Thymus (tissue), 11 donors: ENCODE data around the gene GLI3. TPM values are rescaled to one million over a fixed set of nuclear protein-coding genes. Genes with fewer than 3 reads are reported as not detected.

Experiments used
- DNase-seq, 9 donors: peaks; one replicate each; pipeline ENCODE4 v3.0.0-alpha.2; 2013; ENCODE audit warnings: low spot score in 9 of 9, low read depth in 6 of 9, missing footprints in 1 of 9
- H3K27ac ChIP-seq, 2 donors: one replicate each; pipeline ENCODE4 v1.5.1; 2013; ENCODE audit warnings: control low read depth in 1 of 2, low read depth in 1 of 2, low read length in 1 of 2, mild to moderate bottlenecking in 1 of 2, moderate library complexity in 1 of 2
- H3K27me3 ChIP-seq, 2 donors: one replicate each; pipeline ENCODE4 v1.5.1; 2013; ENCODE audit warnings: low read length in 1 of 2; ENCODE audit not compliant: control insufficient read depth in 2 of 2, insufficient read depth in 1 of 2
- H3K36me3 ChIP-seq, 2 donors: one replicate each; pipeline ENCODE4 v1.5.1; 2013; ENCODE audit warnings: low read length in 1 of 2, mild to moderate bottlenecking in 1 of 2, moderate library complexity in 1 of 2; ENCODE audit not compliant: control insufficient read depth in 2 of 2, insufficient read depth in 2 of 2
- H3K4me1 ChIP-seq, 2 donors: one replicate each; pipeline ENCODE4 v1.5.1; 2013; ENCODE audit warnings: low read length in 2 of 2; ENCODE audit not compliant: control insufficient read depth in 2 of 2, insufficient read depth in 2 of 2
- H3K4me3 ChIP-seq, 2 donors: one replicate each; pipeline ENCODE4 v1.5.1; 2013; ENCODE audit warnings: low read length in 2 of 2, control low read depth in 1 of 2, mild to moderate bottlenecking in 1 of 2
- H3K9me3 ChIP-seq, 2 donors: one replicate each; pipeline ENCODE4 v1.5.1; 2013; ENCODE audit warnings: low read length in 1 of 2, mild to moderate bottlenecking in 1 of 2; ENCODE audit not compliant: control insufficient read depth in 2 of 2, insufficient read depth in 1 of 2
- WGBS: extraction: QIAGEN DNeasy Blood & Tissue Kit; methylation state at CpG from one replicate; pipeline ENCODE4 v1.1.7; 2013; 5-methylcytosine and 5-hydroxymethylcytosine counted together
- polyA plus RNA-seq: library from polyadenylated mRNA; stranded (reverse); fragments of 200-250 nt; gene quantifications from one replicate; pipeline ENCODE4 v1.2.3, GENCODE V29; 2013
- total RNA-seq: library from RNA; stranded (reverse); fragments of 120-200 nt; gene quantifications from one replicate; pipeline ENCODE4 v1.2.4, GENCODE V29; 2013
- donor health status: healthy.

Gene GLI3
- total and polyA plus RNA-seq, 2 donors = 3.1 to 3.2 TPM

DNA sequence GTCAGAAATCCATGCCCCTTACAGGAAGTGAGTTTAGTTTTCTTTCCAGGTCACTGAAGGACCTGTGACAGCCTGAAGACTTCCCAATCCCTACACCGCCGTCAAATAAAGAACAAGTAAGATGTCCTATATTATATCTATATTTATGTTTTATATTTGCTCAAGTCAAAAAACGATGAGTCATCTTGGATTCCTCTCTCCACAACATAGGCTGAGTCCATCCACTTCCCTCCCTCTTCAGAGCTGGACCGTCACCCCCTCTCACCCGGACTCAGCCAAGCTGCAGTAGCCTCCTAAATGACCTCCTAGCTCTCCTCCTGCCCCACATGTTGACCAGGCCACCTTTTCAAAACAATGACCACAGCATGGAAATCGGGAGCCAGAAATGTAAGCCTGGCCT lies 53.5 kb downstream of the GLI3 start:
- H3K36me3 ChIP-seq = no peaks in the 10 kb centered on the region
- no peaks in the 10 kb centered on the region for H3K27me3 ChIP-seq
- no peak overlapping the region for H3K27ac ChIP-seq
- WGBS = 94% methylated on average over 6 of the region's 6 CpGs
- DNase-seq = no peak
- no peaks in the 10 kb centered on the region for H3K4me1 ChIP-seq
- no peaks in the 10 kb centered on the region for H3K9me3 ChIP-seq
- H3K4me3 ChIP-seq = no peak overlapping the region

DNA sequence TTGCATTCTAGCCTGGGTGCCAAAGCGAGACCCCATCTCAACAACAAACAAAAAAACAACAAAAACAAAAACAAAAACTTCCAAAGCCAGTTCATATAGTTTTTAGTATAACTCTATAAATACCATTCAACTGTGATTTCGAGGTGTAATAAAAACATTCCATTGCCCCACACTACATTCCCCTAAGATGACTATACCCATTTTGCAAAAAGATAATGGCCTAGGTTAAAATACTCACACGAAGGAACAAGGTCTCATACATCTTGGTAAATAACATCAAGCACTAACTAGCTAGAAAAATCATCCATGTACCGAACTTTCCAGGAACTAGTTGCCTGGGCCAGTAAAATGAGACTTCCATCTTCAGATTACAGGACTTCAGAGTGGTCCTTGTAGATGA lies 55.4 kb downstream of the GLI3 start:
- Histone ChIP-seq H3K36me3 (no peaks in the 10 kb centered on the region), H3K9me3 (no peaks in the 10 kb centered on the region), H3K27me3 (no peaks in the 10 kb centered on the region), H3K4me1 (peaks cover 0 to 4% of the 10 kb centered on the region in 2 donors), H3K27ac (no peak overlapping the region), H3K4me3 (no peak overlapping the region)
- DNase-seq = no peak
- 94% methylated on average over 4 of the region's 4 CpGs for WGBS

DNA sequence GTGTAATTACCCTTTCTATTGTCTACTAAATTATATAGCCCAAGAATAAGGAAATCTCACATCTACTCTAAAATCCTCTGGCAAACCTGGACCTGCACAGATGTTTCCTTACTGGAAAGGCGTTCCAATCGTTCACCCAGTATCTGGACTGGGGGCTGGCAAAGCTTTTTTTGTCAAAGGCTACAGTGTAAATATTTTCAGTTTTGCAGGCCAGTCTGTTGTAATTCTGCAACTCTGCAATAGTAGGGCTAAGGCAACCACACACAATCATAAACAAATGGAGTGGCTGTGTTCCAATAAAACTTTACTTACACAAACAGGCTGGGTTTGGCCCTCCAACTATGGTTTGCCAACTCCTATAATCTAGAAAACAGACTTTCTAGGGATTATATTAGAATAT lies 56.2 kb downstream of the GLI3 start:
- no peak for DNase-seq
- Histone ChIP-seq H3K27ac (no peak overlapping the region), H3K9me3 (no peaks in the 10 kb centered on the region), H3K4me1 (peaks cover 0 to 7% of the 10 kb centered on the region in 2 donors), H3K36me3 (no peaks in the 10 kb centered on the region), H3K4me3 (no peak overlapping the region), H3K27me3 (no peaks in the 10 kb centered on the region)
- WGBS = 90% methylated on average over 2 of the region's 2 CpGs

DNA sequence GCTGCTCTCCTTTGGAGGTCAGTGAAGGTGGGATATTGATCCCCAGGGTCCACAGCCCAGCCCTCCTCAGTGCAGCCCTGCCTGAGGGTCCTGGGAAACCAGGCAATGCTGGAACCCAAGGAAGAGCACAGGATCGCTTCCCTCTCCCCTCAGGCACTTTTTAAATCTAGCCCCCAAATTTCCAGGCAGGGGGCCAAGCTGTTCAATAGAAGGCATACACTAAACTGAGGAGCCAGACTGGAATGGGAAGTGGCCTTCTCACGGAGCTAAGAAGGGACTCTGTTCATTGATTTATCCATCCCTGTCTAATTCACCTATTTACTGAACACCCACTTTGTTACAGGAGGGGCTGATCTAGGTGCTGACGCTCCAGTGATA lies 60.3 kb downstream of the GLI3 start:
- no peaks in the 10 kb centered on the region for H3K27me3 ChIP-seq
- no peak for DNase-seq
- WGBS = 98% methylated on average over 3 of the region's 3 CpGs
- no peaks in the 10 kb centered on the region for H3K36me3 ChIP-seq
- H3K4me1 ChIP-seq = peaks cover 0 to 7% of the 10 kb centered on the region in 2 donors
- H3K4me3 ChIP-seq = no peak overlapping the region
- H3K27ac ChIP-seq = no peak overlapping the region
- no peaks in the 10 kb centered on the region for H3K9me3 ChIP-seq

DNA sequence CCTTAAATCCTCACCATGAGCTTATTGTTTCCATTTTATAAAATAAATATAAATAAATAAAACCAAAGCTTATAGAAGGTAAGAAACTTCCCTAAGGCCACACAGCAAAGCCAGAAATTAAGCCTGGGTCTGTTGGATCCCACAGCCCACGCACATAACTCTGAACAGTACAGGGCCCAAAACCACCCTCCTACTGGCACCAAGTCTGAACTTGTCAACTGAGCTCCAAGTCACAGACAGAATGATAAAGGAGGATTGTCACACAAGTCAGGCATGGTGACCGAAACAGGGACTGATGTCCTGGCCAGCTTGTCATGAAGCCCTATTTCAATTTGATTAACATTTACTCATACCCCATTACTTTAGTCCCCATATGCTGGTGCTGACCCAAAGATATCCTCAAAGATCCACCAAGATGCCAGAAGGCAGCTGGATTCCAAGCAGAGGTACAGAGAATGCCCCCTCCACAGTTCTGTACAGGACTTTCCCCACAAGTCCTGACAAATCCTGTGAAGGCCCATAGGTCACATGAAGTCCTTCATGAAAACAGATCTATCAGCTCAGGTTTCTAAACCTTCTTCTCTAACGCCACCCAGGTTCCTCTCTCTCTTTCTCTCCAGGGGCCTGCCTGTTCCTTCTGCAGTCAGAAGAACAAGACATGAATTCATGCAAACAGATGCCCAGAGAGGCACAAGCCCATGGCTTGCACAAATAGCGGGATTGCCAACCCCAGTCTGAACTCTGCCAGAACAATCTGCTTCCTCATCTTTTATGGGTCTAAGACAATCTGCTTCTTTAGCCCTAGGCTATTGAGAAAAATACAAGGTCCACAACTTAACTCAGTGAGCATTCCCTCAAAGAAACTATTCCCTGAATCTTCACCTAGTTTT lies 60.9 kb downstream of the GLI3 start:
- no peak overlapping the region for H3K4me3 ChIP-seq
- no peak overlapping the region for H3K27ac ChIP-seq
- WGBS = 92% methylated on average over 4 of the region's 4 CpGs
- no peaks in the 10 kb centered on the region for H3K27me3 ChIP-seq
- no peaks in the 10 kb centered on the region for H3K9me3 ChIP-seq
- peaks cover 0 to 7% of the 10 kb centered on the region in 2 donors for H3K4me1 ChIP-seq
- DNase-seq = no peak
- H3K36me3 ChIP-seq = no peaks in the 10 kb centered on the region

DNA sequence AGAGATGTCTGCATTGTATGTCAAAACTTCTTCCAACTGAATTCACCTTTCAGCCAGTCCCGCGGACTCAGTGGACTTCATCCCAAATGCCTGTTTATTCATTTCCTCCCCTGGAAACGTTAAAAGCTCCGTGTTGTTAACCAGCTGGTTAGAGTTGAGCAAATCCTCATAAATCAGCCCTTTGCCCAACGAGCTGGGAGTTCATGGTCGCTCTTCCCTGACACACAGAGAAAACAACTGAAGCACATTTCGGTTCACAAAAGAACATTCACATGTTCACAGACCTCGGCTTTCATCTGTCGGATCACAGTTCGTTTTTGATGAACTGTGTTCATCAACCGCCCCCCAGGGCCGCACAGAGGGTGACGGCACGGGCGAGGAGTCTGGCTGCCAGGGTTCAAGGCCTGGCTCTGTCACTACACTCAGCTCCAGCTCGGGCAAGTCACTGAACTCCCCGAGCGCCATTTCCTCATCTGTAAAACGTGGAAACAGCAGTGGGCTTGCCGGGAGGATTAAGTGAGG lies 62.6 kb downstream of the GLI3 start:
- H3K4me3 ChIP-seq = no peak overlapping the region
- no peak overlapping the region for H3K27ac ChIP-seq
- no peaks in the 10 kb centered on the region for H3K27me3 ChIP-seq
- no peaks in the 10 kb centered on the region for H3K36me3 ChIP-seq
- DNase-seq = no peak
- 85% methylated on average over 20 of the region's 20 CpGs for WGBS
- peaks cover 0 to 7% of the 10 kb centered on the region in 2 donors for H3K4me1 ChIP-seq
- no peaks in the 10 kb centered on the region for H3K9me3 ChIP-seq

DNA sequence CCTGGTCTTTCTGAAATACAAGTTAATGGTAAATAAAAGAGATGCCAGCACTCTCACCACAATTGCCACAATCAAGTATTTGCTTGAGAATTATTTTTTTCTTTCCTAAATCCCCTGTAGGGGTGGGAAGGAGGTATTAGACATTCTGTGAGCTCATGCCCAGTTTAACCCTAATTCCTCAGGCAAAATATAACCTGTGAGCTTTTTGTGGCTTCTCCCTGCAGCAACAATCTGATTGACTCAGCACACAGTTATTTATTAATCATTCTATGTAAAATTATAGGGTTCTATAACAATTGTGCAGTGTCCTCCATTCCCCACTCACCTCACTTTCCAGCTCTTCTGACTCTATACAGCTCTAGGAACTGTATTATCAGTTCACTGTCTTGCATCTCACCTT lies 66.3 kb downstream of the GLI3 start:
- no peaks in the 10 kb centered on the region for H3K9me3 ChIP-seq
- H3K4me1 ChIP-seq = no peaks in the 10 kb centered on the region
- no peak overlapping the region for H3K4me3 ChIP-seq
- H3K27me3 ChIP-seq = no peaks in the 10 kb centered on the region
- DNase-seq = no peak
- no peaks in the 10 kb centered on the region for H3K36me3 ChIP-seq
- no peak overlapping the region for H3K27ac ChIP-seq

DNA sequence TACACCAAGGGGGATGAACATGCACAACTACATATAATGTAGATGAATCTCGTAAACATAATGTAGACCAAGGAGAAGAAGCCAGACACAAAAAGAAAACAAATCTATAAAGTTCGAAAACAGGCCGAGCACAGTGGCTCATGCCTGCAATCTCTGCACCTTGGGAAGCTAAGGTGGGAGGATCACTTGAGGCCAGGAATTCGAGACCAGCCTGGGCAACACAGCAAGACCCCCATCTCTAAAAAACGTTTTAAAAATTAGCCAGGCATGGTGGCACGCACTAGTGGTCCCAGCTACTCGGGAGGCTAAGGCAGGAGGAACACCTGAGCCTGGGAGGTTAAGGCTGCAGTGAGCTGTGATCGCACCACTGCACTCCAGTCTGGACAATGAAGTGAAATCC lies 68.5 kb downstream of the GLI3 start:
- Histone ChIP-seq H3K4me3 (no peak overlapping the region), H3K27ac (no peak overlapping the region), H3K36me3 (no peaks in the 10 kb centered on the region), H3K4me1 (no peaks in the 10 kb centered on the region), H3K27me3 (no peaks in the 10 kb centered on the region), H3K9me3 (no peaks in the 10 kb centered on the region)
- WGBS = 93% methylated on average over 8 of the region's 8 CpGs
- DNase-seq = no peak

DNA sequence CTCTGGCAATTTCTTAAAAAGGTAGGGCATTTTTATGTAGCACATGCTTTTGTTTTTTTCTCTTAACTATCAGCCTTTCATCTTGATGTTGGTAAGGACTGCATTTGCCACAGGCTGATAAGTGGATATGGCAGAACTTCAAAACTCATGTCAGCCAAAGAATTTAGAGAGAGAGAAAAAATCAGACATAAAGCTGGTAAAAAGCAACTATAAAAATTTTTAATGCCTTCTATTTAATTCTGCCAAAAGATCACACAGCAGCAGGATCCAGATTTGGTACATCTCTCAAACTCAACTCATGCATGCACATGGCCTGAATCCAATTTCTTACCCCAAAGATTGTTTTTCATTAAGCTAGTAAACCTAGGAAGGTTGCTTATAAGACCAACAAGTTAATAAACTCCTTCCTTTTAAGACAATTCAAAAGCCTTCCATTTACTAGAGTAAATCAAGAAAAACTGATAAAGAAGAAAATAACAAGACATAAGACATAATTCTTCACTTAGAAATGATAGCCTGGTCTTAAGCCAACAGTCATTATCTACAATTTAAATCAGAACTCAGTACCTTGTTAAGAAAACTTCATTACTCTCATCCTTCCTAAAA lies 69.3 kb downstream of the GLI3 start:
- Histone ChIP-seq H3K4me1 (no peaks in the 10 kb centered on the region), H3K4me3 (no peak overlapping the region), H3K9me3 (no peaks in the 10 kb centered on the region), H3K27me3 (no peaks in the 10 kb centered on the region), H3K27ac (no peak overlapping the region), H3K36me3 (no peaks in the 10 kb centered on the region)
- no peak for DNase-seq
